HEK293T (cell line): Measurements from ENCODE around the gene SPRR5.

Experiments
- CTCF ChIA-PET: fragments of 350-600 bp; formaldehyde crosslinking; extraction: SDS; loops from one replicate; lab custom pipeline; 2021; ENCODE audit warnings: antibody characterized with exemption, inconsistent platforms; lab: Yijun Ruan, JAX
- POLR2A ChIA-PET: fragments of 350-600 bp; formaldehyde crosslinking; extraction: SDS; loops from one replicate; lab custom pipeline; 2020; ENCODE audit warnings: antibody characterized with exemption, inconsistent platforms; lab: Yijun Ruan, JAX
- DNase-seq: peaks from one replicate; pipeline ENCODE4 v3.0.0; 2012; ENCODE audit warnings: mixed read lengths; ENCODE audit errors: extremely low spot score
- ARNT ChIP-seq: fragments of 450-650 bp; IDR thresholded peaks from 2 replicates; pipeline ENCODE4 v1.6.1; 2017; ENCODE audit warnings: mild to moderate bottlenecking
- BHLHE40 ChIP-seq: fragments of 450-650 bp; IDR thresholded peaks from 2 replicates; pipeline ENCODE4 v1.6.1; 2016; ENCODE audit warnings: mild to moderate bottlenecking, moderate library complexity, borderline replicate concordance
- CTBP1 ChIP-seq: fragments of 450-650 bp; IDR thresholded peaks from 2 replicates; pipeline ENCODE4 v1.6.1; 2016; ENCODE audit warnings: borderline replicate concordance
- ELF4 ChIP-seq: fragments of 450-650 bp; IDR thresholded peaks from 2 replicates; pipeline ENCODE4 v1.6.1; 2017; ENCODE audit warnings: antibody characterized with exemption
- FOXA1 ChIP-seq: fragments of 450-650 bp; IDR thresholded peaks from 2 replicates; pipeline ENCODE4 v1.6.1; 2016; ENCODE audit warnings: mild to moderate bottlenecking
- FOXK2 ChIP-seq: fragments of 450-650 bp; IDR thresholded peaks from 2 replicates; pipeline ENCODE4 v1.6.1; 2016; ENCODE audit warnings: mild to moderate bottlenecking
- FOXM1 ChIP-seq: fragments of 450-650 bp; IDR thresholded peaks from 2 replicates; pipeline ENCODE4 v1.6.1; 2017; ENCODE audit warnings: mild to moderate bottlenecking, borderline replicate concordance
- HDGF ChIP-seq: fragments of 450-650 bp; IDR thresholded peaks from 2 replicates; pipeline ENCODE4 v1.6.1; 2017; ENCODE audit warnings: antibody characterized with exemption, borderline replicate concordance
- L3MBTL2 ChIP-seq: fragments of 450-650 bp; conservative IDR thresholded peaks from 2 replicates; pipeline ENCODE4 v1.6.1; 2016; ENCODE audit warnings: mild to moderate bottlenecking
- LEF1 ChIP-seq: fragments of 450-650 bp; IDR thresholded peaks from 2 replicates; pipeline ENCODE4 v1.6.1; 2017; ENCODE audit warnings: mild to moderate bottlenecking, borderline replicate concordance
- NFRKB ChIP-seq: fragments of 450-650 bp; IDR thresholded peaks from 2 replicates; pipeline ENCODE4 v1.6.1; 2016; ENCODE audit warnings: mild to moderate bottlenecking, moderate library complexity
- PKNOX1 ChIP-seq: fragments of 450-650 bp; IDR thresholded peaks from 2 replicates; pipeline ENCODE4 v1.6.1; 2016
- SP1 ChIP-seq: fragments of 450-650 bp; IDR thresholded peaks from 2 replicates; pipeline ENCODE4 v1.6.1; 2017
- SUZ12 ChIP-seq: fragments of 450-650 bp; IDR thresholded peaks from 2 replicates; pipeline ENCODE4 v1.6.1; 2016; ENCODE audit warnings: mild to moderate bottlenecking
- TARDBP ChIP-seq: fragments of 450-650 bp; IDR thresholded peaks from 2 replicates; pipeline ENCODE4 v1.6.1; 2016
- ZNF384 ChIP-seq: fragments of 450-650 bp; IDR thresholded peaks from 2 replicates; pipeline ENCODE4 v1.6.1; 2016

SPRR5 gene

GRCh38 chr1:152919071-152919470 lies 27.9 kb upstream of the SPRR5 start:
- POLR2A ChIA-PET = no interaction called here
- no peak for DNase-seq
- no peak for TF ChIP-seq PKNOX1
- no peak for TF ChIP-seq BHLHE40
- TF ChIP-seq L3MBTL2 = no peak
- TF ChIP-seq SUZ12 = no peak
- no peak for TF ChIP-seq FOXA1
- no peak for TF ChIP-seq CTBP1
- no peak for TF ChIP-seq FOXM1
- no peak for TF ChIP-seq LEF1
- no peak for TF ChIP-seq NFRKB
- TF ChIP-seq TARDBP = no peak
- CTCF ChIA-PET = interaction anchor here (0.6 kb wide), 1 partner anchor 93 kb away, joined by 3 read pairs; no protein-coding TSS in a partner anchor

- TF ChIP-seq ZNF384 (no peak), ARNT (no peak), CTBP1 (no peak), SUZ12 (no peak), FOXK2 (no peak), TARDBP (no peak)
- CTCF ChIA-PET = no interaction called here
- POLR2A ChIA-PET = no interaction called here
- DNase-seq = no peak
These were observed 22.8 kb upstream of the SPRR5 start for GRCh38 chr1:152924191-152924590.

GRCh38 chr1:152926091-152926490 lies 20.9 kb upstream of the SPRR5 start:
- TF ChIP-seq FOXK2 (no peak), FOXM1 (no peak), TARDBP (no peak), SUZ12 (no peak), ARNT (no peak), NFRKB (no peak), ELF4 (no peak), LEF1 (no peak), PKNOX1 (no peak), L3MBTL2 (no peak), SP1 (no peak), BHLHE40 (no peak)
- ChIA-PET CTCF (interaction anchor here (0.6 to 1.7 kb wide), 3 partner anchors 56 to 313 kb away, joined by 3 to 10 read pairs (median 3); partner anchors contain the start of gene SPRR3), POLR2A (no interaction called here)
- no peak for DNase-seq

GRCh38 chr1:152928671-152929070 lies 18.3 kb upstream of the SPRR5 start:
- POLR2A ChIA-PET = no interaction called here
- TF ChIP-seq SUZ12 = no peak
- TF ChIP-seq FOXA1 = no peak
- TF ChIP-seq FOXM1 = no peak
- TF ChIP-seq NFRKB = no peak
- no peak for TF ChIP-seq SP1
- TF ChIP-seq PKNOX1 = no peak
- TF ChIP-seq ARNT = no peak
- no peak for TF ChIP-seq BHLHE40
- TF ChIP-seq LEF1 = no peak
- no peak for TF ChIP-seq ZNF384
- no peak for TF ChIP-seq TARDBP
- no peak for TF ChIP-seq ELF4
- TF ChIP-seq FOXK2 = no peak
- no peak for TF ChIP-seq CTBP1
- no peak for TF ChIP-seq L3MBTL2
- TF ChIP-seq HDGF = no peak
- CTCF ChIA-PET = no interaction called here
- DNase-seq = no peak

- no peak for TF ChIP-seq NFRKB
- TF ChIP-seq FOXA1 = no peak
- no peak for DNase-seq
- ChIA-PET POLR2A (no interaction called here), CTCF (no interaction called here)
These were observed 14.7 kb upstream of the SPRR5 start for GRCh38 chr1:152932170-152932811.

GRCh38 chr1:152933196-152933595 lies 13.8 kb upstream of the SPRR5 start:
- DNase-seq = no peak
- ChIA-PET POLR2A (no interaction called here), CTCF (no interaction called here)
- TF ChIP-seq NFRKB = no peak
- no peak for TF ChIP-seq ARNT
- TF ChIP-seq FOXA1 = no peak
- TF ChIP-seq LEF1 = no peak
- TF ChIP-seq CTBP1 = no peak
- no peak for TF ChIP-seq BHLHE40
- TF ChIP-seq SUZ12 = no peak
- no peak for TF ChIP-seq TARDBP
- no peak for TF ChIP-seq SP1
- TF ChIP-seq FOXK2 = no peak
- TF ChIP-seq HDGF = no peak
- TF ChIP-seq PKNOX1 = no peak
- no peak for TF ChIP-seq FOXM1
- TF ChIP-seq ELF4 = no peak
